ENCODE data around the gene FSD1. TPM values are rescaled to one million over a fixed set of nuclear protein-coding genes. Genes with fewer than 3 reads are reported as not detected.

The FSD1 gene
- total RNA-seq, 2 experiments from 2014 or later, result 19.8 to 23.2 TPM

GRCh38 chr19:4366666-4367335, 62.4 kb downstream of the FSD1 start:
- H4K20me1 ChIP-seq (ENCODE audit: insufficient read depth, low read length), result peaks cover 3% of the 10 kb centered on the region; the same call in 1 of the 2 replicates
- H3K4me1 ChIP-seq (ENCODE audit: insufficient read depth, low read length, poor library complexity, severe bottlenecking), result peaks cover 34% of the 10 kb centered on the region
- no peak overlapping the region for H3K4me2 ChIP-seq (ENCODE audit: low read length)
- H3K27ac ChIP-seq (ENCODE audit: low read depth, low read length, poor library complexity, severe bottlenecking), result no peak overlapping the region
- H3K36me3 ChIP-seq (ENCODE audit: insufficient read depth, low read length), result peaks cover 46% of the 10 kb centered on the region
- H3K79me2 ChIP-seq (ENCODE audit: insufficient read depth, low read depth, low read length), result peaks cover 3% of the 10 kb centered on the region; the same call in 1 of the 2 replicates
- no peak overlapping the region for H2AFZ ChIP-seq (ENCODE audit: low read length)
- intact Hi-C loops (cut with micrococcal nuclease; ENCODE audit: unreplicated experiment), result no loop called here
- ChIA-PET CTCF (ENCODE audit: unreplicated experiment) (no interaction called here), POLR2A (interaction anchor here (0.6 kb wide), 1 partner anchor 62 kb away, joined by 3 read pairs; no protein-coding TSS in a partner anchor)
- DNase-seq (ENCODE audit: low spot score), result no peak
- TF ChIP-seq CTCF (conservative IDR thresholded peaks at IDR 0.05; ENCODE audit: low read length), result no peak
- no peak overlapping the region for H3K4me3 ChIP-seq (ENCODE audit: low read depth, low read length, poor library complexity, severe bottlenecking)
- BruUV-seq (replicated peaks), result no TSS peak
- no peaks in the 10 kb centered on the region for H3K9me3 ChIP-seq (ENCODE audit: low read length)
- no peaks in the 10 kb centered on the region for H3K9me2 ChIP-seq (ENCODE audit: insufficient read depth, low read length)

- intact Hi-C loops (cut with micrococcal nuclease; ENCODE audit: unreplicated experiment), result no loop called here
- POLR2A ChIA-PET, result no interaction called here
- no peak for DNase-seq (ENCODE audit: low spot score)
- Histone ChIP-seq H4K20me1 (ENCODE audit: insufficient read depth, low read length) (peaks cover 3% of the 10 kb centered on the region; the same call in 1 of the 2 replicates), H3K79me2 (ENCODE audit: insufficient read depth, low read depth, low read length) (peaks cover 3% of the 10 kb centered on the region; the same call in 1 of the 2 replicates), H3K9me2 (ENCODE audit: insufficient read depth, low read length) (no peaks in the 10 kb centered on the region), H3K27ac (ENCODE audit: low read depth, low read length, poor library complexity, severe bottlenecking) (no peak overlapping the region), H3K4me1 (ENCODE audit: insufficient read depth, low read length, poor library complexity, severe bottlenecking) (peaks cover 34% of the 10 kb centered on the region), H3K4me3 (ENCODE audit: low read depth, low read length, poor library complexity, severe bottlenecking) (no peak overlapping the region), H3K9me3 (ENCODE audit: low read length) (no peaks in the 10 kb centered on the region), H3K36me3 (ENCODE audit: insufficient read depth, low read length) (peaks cover 41% of the 10 kb centered on the region), H2AFZ (ENCODE audit: low read length) (no peak overlapping the region), H3K4me2 (ENCODE audit: low read length) (no peak overlapping the region)
- CTCF ChIA-PET (ENCODE audit: unreplicated experiment), result no interaction called here
- no TSS peak for BruUV-seq (replicated peaks)
- TF ChIP-seq EZH2phosphoT487 (IDR thresholded peaks at IDR 0.05; ENCODE audit: borderline replicate concordance, low read depth, low read length), result no peak
- TF ChIP-seq CTCF (conservative IDR thresholded peaks at IDR 0.05; ENCODE audit: low read length), result no peak
Measured at GRCh38 chr19:4367336-4367723, 62.9 kb downstream of the FSD1 start.

GRCh38 chr19:4367781-4368127, 63.4 kb downstream of the FSD1 start:
- Histone ChIP-seq H3K36me3 (ENCODE audit: insufficient read depth, low read length) (peaks cover 37% of the 10 kb centered on the region), H3K27ac (ENCODE audit: low read depth, low read length, poor library complexity, severe bottlenecking) (peak overlapping the region; percentile 79), H2AFZ (ENCODE audit: low read length) (no peak overlapping the region), H3K9me2 (ENCODE audit: insufficient read depth, low read length) (no peaks in the 10 kb centered on the region), H3K79me2 (ENCODE audit: insufficient read depth, low read depth, low read length) (peaks cover 3% of the 10 kb centered on the region; the same call in 1 of the 2 replicates), H4K20me1 (ENCODE audit: insufficient read depth, low read length) (peaks cover 3% of the 10 kb centered on the region; the same call in 1 of the 2 replicates), H3K4me2 (ENCODE audit: low read length) (no peak overlapping the region), H3K4me1 (ENCODE audit: insufficient read depth, low read length, poor library complexity, severe bottlenecking) (peaks cover 34% of the 10 kb centered on the region), H3K4me3 (ENCODE audit: low read depth, low read length, poor library complexity, severe bottlenecking) (no peak overlapping the region), H3K9me3 (ENCODE audit: low read length) (no peaks in the 10 kb centered on the region)
- BruUV-seq (replicated peaks), result no TSS peak
- no peak for TF ChIP-seq CTCF (conservative IDR thresholded peaks at IDR 0.05; ENCODE audit: low read length)
- no peak for TF ChIP-seq EZH2phosphoT487 (IDR thresholded peaks at IDR 0.05; ENCODE audit: borderline replicate concordance, low read depth, low read length)
- ChIA-PET CTCF (ENCODE audit: unreplicated experiment) (no interaction called here), POLR2A (no interaction called here)
- no peak for DNase-seq (ENCODE audit: low spot score)
- intact Hi-C loops (cut with micrococcal nuclease; ENCODE audit: unreplicated experiment), result no loop called here

Measured in OCI-LY7 (cell line).